IMR-90 (cell line): ENCODE data around the gene LENEP.

ENCODE experiments used
- BHLHE40 ChIP-seq: fragments of 150-350 bp; IDR thresholded peaks from 2 replicates; pipeline ENCODE4 v1.6.1; 2016; ENCODE audit warnings: mild to moderate bottlenecking, low read depth, low read length
- POLR2A ChIP-seq: IDR thresholded peaks from 2 replicates; pipeline ENCODE4 v1.6.1; 2012; ENCODE audit warnings: mild to moderate bottlenecking, low read depth, low read length
- RAD21 ChIP-seq: IDR thresholded peaks from 2 replicates; pipeline ENCODE4 v1.6.1; 2012; ENCODE audit warnings: low read length, improper control_type of control experiment
- SMC3 ChIP-seq: fragments of 150-350 bp; IDR thresholded peaks from 2 replicates; pipeline ENCODE4 v1.6.1; 2016; ENCODE audit warnings: low read depth, mild to moderate bottlenecking, antibody characterized with exemption, low read length, moderate library complexity
- TF ChIP-seq, protein P1 (sequence below): conservative IDR thresholded peaks from 2 replicates; pipeline ENCODE4 v1.5.1; 2012; ENCODE audit warnings: mild to moderate bottlenecking, low read depth, low read length, improper control_type of control experiment

DNA sequence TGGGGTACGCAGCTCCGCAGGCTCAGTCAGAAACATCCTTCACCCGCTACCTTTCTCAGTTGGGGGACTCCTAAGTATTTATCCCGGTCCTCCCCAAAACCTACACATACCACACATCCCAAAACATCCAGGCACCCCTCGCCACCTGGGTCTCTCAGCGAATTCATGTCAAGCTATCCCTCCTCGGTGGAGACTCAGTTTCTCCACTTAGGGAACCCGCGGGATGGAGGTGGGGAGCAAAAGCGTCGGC is 8.0 kb downstream of the LENEP start:
- TF ChIP-seq, protein P1, sequence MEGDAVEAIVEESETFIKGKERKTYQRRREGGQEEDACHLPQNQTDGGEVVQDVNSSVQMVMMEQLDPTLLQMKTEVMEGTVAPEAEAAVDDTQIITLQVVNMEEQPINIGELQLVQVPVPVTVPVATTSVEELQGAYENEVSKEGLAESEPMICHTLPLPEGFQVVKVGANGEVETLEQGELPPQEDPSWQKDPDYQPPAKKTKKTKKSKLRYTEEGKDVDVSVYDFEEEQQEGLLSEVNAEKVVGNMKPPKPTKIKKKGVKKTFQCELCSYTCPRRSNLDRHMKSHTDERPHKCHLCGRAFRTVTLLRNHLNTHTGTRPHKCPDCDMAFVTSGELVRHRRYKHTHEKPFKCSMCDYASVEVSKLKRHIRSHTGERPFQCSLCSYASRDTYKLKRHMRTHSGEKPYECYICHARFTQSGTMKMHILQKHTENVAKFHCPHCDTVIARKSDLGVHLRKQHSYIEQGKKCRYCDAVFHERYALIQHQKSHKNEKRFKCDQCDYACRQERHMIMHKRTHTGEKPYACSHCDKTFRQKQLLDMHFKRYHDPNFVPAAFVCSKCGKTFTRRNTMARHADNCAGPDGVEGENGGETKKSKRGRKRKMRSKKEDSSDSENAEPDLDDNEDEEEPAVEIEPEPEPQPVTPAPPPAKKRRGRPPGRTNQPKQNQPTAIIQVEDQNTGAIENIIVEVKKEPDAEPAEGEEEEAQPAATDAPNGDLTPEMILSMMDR: no peak
- TF ChIP-seq BHLHE40 (no peak), SMC3 (no peak), RAD21 (no peak), POLR2A (no peak)
